GM18526 (cell line): ENCODE results near the gene PPT1.

ENCODE experiments used
- POLR2A ChIP-seq: IDR thresholded peaks from 3 replicates; pipeline ENCODE4 v1.6.1; 2011; ENCODE audit not compliant: insufficient read length; ENCODE audit errors: extremely low read depth

PPT1 gene

DNA sequence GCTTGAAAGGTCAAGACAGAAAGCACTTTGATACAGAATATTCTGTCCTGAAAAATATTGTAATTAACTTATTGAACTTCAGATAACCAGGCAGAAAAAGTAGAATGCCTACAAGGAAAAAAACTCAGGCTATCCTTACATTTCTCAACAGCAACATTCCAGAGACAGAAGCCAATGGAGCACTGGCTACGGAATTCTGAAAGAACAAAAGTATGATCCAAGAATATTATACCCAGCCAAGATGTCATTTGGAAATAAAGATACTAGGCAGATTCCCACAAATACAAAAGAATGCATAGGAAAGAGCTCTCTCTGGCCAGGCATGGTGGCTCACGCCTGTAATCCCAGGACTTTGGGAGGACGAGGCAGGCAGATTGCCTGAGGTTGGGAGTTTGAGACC, 5.8 kb upstream of the PPT1 start:
- TF ChIP-seq POLR2A = no peak

DNA sequence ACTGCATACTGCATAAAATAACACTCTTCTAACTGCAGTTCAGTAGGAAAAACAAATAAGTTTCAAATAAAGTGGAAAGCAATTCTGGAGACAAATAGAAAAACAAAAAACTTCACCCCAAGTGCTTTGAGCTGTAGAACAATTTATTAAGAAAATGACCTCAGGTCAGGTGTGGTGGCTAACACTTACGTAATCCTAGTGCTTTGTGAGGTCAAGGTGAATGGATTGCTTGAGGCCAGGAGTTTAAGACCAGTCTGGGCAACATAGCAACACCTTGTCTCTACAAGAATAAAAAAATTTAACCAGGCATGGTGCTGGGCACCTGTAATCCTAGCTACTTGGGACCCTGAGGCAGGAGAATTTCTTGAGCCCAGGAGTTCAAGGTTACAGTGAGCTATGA, 5.0 kb upstream of the PPT1 start:
- no peak for TF ChIP-seq POLR2A

DNA sequence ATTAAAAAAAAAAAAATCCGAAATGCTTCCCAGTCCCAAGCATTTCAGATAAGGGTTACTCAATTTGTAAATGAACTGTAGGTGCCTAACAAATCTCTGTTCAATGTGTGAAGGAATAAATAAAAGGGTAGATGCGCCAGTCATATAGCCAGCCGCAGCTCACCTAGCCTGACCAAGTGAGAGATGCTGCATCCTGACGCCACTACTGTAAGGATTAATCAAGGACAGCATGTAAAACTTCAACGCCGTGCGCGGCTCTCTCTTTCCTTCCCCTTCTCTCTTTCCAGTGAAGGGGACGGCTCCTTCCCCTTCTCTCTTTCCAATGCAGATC, 441 bp downstream of the PPT1 start:
- no peak for TF ChIP-seq POLR2A

DNA sequence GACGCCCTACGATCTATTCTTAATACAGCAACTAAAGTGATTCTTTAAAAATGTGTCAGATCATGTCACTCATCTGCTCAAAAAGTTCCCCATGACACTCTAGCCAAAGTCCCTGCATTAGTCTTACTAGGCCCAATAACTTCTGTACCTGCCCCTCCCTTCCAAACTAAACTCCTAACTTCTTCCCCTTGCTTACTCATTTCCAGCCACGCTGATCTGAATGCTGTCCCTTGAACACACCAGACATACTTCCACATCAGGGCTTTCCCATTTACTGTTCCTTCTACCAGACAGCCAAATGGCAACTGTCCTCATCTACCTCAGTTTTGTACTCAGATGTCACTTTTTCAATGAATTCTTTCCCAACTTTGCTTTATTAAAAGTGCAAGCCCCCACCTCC, 1.2 kb downstream of the PPT1 start:
- TF ChIP-seq POLR2A = no peak

DNA sequence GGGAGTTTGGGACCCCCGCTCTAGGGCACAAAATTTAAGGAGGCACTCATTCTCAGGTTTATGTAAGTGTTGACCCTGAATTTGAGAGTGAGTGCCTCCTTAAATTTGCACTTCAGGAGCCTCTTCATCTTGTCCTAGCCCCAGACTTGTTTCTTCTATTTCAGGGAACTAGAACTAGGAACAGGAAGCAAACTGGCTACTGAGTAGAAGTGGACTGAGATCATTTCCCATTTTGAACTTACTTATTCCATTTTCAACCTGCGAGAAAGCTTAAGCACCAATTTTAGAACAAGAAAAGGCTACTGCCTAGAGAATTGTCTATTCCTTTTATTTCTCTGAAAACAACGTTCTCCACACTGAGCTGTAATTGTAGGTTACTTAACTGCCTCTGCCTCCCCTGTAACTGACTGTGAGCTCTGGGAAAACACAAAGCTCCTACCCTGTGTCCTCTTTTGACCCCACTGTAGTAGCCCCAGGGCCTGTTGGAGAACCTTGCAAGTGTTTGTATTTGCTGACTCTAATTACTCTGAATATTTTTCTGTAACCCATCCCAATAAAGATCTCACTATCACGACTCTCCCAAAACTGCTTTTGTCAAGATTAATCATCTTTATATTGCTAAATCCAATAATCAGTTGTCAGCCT, 2.5 kb downstream of the PPT1 start:
- TF ChIP-seq POLR2A = no peak

DNA sequence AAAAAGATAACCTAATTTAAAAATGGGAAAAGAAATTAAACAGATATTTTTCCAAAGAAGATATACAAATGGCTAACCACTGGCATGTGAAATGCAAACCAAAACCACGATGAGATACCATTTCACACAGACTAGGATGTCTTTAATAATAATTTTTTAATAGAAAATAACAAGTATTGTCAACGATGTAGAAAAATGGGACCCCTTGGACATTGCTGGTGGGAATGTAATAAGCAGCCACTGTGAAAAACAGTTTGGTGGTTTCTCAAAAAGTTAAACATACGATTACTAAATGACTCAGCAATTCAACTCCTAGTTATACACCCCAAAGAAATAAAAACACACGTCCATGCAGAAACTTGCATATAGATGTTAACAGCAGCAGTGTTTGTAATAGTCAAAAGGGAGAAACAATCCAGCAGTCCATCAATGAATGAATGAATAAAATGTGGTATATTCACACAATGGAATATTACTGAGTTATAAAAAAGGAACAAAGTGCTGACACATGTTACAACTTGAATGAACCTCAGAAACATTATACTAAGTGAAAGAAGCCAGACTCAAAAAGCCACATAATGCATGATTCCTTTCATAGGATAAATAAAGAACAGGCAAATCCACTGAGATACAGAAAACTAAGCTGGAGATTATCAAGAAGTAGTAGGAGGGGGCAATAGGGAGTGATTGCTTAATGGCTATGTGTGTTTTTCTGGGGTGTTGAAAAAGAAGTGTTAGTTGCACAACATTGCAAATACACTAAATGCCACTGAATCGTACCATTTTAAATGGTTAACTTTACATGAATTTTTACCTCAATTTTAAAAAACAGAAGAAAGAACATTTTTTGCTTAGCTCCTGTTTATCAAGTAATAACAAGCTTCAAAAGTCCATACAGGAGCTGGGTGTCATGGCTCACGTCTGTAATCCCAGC, 4.1 kb downstream of the PPT1 start:
- no peak for TF ChIP-seq POLR2A

DNA sequence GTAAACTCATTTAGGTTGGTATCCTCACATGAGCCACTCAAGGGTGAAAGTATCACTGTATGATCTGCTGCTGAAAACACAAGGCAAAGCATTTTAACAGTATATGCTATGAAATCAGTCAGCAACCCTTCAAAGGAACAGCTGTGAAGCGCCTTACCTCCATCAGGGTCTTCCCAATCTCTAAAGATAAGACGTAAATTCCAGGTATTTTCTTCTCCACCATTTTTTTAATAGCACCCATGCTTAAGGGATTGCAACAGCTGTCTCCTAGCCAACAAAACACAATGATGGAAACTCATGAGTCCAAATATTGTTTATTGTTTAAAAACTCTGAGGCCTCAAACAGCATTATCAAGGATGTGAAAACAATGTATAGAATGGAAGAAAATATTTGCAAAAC, 4.8 kb downstream of the PPT1 start:
- no peak for TF ChIP-seq POLR2A

DNA sequence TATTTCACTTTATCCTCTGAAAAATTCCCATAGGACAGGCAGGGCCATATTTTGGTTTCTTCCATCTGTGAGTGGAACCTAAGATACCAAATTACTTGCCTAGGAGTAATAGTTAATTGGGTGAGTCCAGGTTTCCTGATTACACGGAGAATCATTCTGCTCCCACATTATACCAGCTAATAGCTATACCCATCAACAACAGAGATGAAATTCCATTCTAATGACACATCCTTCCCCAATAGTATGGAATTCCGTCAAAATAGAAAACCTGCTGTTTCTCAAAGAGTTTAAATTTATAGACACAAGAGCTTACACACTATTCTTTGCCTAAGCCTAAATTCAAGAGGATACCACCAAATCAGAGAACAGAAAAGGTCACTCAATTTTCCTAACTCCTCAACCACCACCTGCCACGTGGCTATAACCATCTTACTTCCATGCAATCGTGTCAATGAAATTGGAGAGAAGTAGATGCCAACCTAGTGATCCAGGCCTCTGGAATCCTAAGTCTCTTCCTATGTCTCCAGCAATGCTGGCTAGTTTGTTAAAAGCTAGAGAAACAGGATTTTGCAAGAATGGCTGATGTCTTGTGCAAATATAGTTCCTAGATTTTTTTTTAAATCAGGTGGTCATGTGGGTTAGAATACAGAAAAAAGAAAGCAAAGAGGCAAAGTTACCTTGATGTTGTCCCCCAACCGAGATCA, 6.2 kb downstream of the PPT1 start:
- TF ChIP-seq POLR2A = no peak

DNA sequence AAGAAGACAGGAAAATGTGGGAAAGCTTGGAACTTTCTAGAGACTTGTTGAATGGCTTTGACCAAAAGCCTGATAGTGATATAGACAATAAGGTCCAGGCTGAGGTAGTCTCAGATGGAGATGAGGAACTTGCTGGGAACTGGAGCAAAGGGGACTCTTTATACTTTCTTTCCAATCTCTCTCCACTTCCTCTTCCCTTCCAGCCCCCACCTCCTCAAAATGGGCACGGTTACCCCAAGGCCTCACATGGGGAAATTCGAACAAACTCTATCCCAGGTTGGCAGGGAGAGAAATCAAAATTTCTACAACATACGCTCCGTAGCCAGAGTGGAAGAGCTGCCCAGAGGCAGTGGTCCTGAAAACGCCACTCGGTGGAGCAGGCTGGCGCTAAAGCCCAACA, 15.2 kb downstream of the PPT1 start:
- TF ChIP-seq POLR2A = no peak

DNA sequence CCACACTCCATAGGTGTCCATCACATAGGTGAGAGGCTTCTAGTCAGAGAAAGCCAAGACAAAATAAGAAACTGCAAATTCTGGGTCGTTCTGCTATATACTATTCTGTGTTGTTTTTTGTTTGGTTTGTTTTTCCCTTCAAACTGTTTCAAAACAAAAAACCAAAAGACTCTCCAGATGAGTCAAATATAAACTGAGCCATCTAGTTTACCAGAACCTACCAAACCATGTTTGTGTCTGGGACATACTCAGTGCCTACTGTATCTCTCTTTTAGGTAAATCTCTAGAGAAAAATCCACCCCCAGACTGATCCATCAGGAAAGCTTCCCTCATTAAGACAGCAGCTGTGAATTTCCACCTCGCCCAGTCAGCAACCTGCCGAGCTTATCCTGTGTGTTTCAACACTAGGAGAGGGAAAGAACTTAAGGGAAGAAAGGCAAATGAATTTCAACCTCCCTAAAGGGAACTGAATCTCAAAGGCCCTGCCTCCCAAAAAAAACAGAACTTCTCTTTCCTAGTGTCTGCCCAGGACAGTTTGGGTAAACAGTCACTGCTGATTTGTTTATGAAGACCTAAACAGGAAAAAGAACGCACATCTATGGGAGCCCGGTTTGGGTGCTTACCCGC, 17.2 kb downstream of the PPT1 start:
- TF ChIP-seq POLR2A = no peak

DNA sequence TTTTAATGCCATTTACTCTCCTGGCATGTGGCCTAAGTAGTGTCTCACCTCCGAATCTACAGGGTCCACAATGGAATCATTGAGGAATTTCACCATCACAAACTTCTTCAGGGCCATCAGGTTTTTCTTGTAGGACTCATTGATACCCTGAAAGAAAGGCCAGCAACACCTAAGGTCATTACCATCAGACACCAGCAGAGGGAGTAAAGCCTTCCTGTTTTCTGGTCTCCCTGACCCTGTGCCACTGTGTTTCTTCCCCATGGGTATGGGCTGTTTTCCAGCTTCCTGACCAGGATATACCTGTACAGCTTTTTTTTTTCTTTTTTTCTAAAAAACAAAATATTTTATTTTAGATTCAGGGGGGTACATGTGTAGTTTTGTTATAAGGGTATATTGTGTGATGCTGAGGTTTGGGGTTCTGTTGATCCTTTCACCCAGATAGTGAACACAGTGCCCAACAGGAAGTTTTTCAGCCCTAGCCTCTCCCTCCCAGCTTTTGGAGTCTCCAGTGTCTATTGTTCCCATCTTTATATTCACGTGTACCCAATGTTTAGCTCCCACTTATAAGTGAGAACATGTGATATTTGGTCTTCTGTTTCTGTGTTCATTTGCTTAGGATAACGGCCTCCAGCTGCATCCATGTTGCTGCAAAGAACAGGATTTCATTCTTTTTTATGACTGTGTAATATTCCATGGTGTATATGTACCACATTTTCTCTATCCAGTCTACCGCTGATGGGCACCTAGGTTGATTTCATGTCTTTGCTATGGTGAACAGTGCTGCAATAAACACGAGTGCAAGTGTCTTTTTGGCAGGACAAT, 18.3 kb downstream of the PPT1 start:
- no peak for TF ChIP-seq POLR2A

DNA sequence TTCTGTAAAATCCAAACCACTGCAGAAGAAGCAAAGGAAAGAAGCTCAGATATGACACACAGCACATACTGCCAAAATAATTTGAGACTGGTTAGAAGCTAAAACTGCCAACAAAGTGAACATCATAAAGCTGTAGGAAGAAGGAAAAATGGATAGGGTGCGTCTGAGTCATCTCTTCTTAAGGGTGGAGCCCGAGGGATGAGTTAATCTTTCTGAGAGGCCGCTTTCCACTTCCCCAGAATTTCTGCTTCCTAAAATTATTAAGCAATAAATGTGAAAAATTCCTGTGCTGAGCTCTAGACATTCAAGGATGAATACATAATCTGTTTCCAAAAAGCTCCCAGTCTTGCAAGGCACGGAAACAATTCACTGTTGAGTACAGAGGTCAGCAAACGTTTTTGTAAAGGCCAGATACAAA, 20.1 kb downstream of the PPT1 start:
- no peak for TF ChIP-seq POLR2A

DNA sequence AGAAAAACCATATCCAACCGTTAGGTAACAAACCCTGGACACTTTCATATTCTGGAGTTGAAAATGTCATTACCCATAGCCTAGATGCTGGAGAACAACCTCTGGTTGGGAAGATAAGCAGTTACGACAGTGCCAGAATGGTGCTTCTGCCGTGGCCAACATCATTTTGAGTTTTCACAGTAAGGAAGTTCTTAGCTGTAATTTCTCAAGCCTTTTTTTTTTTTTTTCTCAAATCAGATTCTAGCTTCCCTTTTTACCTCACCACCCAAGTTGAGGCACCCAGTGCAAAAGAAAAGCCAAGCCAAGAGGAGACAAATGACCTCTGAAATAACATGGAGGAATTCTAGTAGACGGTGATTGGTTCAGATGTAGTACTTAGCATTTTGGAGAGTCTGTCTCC, 21.8 kb downstream of the PPT1 start:
- TF ChIP-seq POLR2A = no peak

DNA sequence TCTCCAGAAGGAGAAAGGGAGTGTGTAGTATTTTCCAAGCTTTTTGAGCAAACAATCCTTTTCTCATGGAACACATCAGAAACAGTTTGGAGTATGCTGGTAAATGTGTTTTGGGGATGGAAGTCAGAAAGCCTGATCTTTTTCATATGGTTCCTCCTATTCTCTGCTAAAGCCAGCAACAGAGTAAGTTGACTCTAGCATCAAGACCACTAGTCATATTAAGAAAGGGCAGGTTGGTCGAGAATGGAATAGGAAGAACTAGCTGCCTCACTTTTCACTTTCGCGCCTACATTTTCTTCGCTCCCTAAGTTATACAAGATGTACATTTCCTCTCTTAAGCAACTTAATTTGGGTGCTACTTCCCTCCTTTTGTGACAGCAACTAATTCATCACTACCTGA, 24.0 kb downstream of the PPT1 start:
- TF ChIP-seq POLR2A = no peak

DNA sequence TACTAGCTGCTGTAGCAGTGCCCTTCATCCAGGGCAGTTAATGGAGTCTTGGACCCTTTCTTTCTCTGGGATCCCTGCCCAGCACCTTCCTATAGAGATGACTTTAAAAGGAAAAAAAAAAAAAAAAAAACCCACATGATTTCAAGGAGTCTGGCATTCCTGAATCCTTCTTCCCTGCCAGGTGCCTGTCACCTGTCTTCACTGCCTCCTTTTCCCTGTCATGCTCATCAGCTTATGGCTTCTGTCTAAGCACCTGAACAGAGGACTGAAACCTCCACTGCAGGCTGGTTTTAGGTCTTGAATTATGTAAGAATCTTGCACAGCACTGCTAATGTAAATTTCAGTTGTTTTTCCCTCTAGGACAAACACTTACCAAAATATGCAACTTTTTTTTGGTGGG, 24.9 kb downstream of the PPT1 start:
- TF ChIP-seq POLR2A = no peak
